K562 (cell line): ENCODE measurements around the gene FCAR. TPM values are rescaled to one million over a fixed set of nuclear protein-coding genes. Genes with fewer than 3 reads are reported as not detected.

Source experiments
- CBX8 ChIP-seq: fragments of 200-600 bp; sonication (generic); IDR thresholded peaks from 2 replicates; pipeline ENCODE4 v1.6.1; 2012; ENCODE audit warnings: borderline replicate concordance, mixed run types, low read depth, mild to moderate bottlenecking, moderate library complexity, mixed read lengths, low read length, control low read depth, inconsistent platforms; ENCODE audit not compliant: poor library complexity, severe bottlenecking; ENCODE audit errors: extremely low read depth
- PML ChIP-seq: IDR thresholded peaks from 2 replicates; pipeline ENCODE4 v1.6.1; 2012; ENCODE audit warnings: low read length, inconsistent platforms
- ZNF584 ChIP-seq: fragments of 200-800 bp; sonication (Bioruptor generic); IDR thresholded peaks from 2 replicates; pipeline ENCODE4 v1.6.1; 2016; ENCODE audit warnings: low read depth, mild to moderate bottlenecking, missing genetic modification characterization, missing compliant biosample characterization
- polyA plus RNA-seq, 8 experiments: library from polyadenylated mRNA; depleted of rRNA in 4 of 8; stranded (reverse) in 5 of 8; unstranded in 3 of 8; fragments of >200 nt; fragmentation: Nextera tagmentation in 2 of 8; fragmentation: Illumina TruSeq in 1 of 8; extraction: Ambion mirVana in 2 of 8; extraction: Trizol in 1 of 8; gene quantifications; 2 replicates each; pipeline versions ENCODE4 v1.2.1 to v1.2.3, GENCODE V29; 2011 to 2014; ENCODE audit warnings: inconsistent platforms in 1 of 8, missing spikeins in 1 of 8
- total RNA-seq, 7 experiments: library from RNA; depleted of rRNA in 6 of 7; stranded (reverse); fragments of >200 nt in 6 of 7; fragmentation: Illumina TruSeq in 2 of 7; extraction: Trizol in 2 of 7; gene quantifications; 2 replicates each; pipeline versions ENCODE4 v1.2.1 to v1.2.3, GENCODE V29; 2011 to 2021; ENCODE audit warnings: low replicate concordance in 1 of 7
- TF ChIP-seq, protein P1 (sequence below): fragments of 450-650 bp; IDR thresholded peaks from 2 replicates; pipeline ENCODE4 v1.6.1; 2018; ENCODE audit warnings: mild to moderate bottlenecking, low read depth; ENCODE audit not compliant: partially characterized antibody
- TF ChIP-seq, protein P2 (sequence below): IDR thresholded peaks from 2 replicates; pipeline ENCODE4 v1.6.1; 2011; ENCODE audit not compliant: insufficient read length; ENCODE audit errors: extremely low read depth
- TF ChIP-seq, protein P3 (sequence below): sonication (generic); formaldehyde crosslinking; IDR thresholded peaks from 2 replicates; pipeline ENCODE4 v1.8.0; 2022; ENCODE audit warnings: mild to moderate bottlenecking, missing genetic modification reagents

FCAR gene
- total and polyA plus RNA-seq, 9 of the 15 experiments (the other 6 are each of a cell fraction or from before 2014, with no cell fraction given) = not detected

DNA sequence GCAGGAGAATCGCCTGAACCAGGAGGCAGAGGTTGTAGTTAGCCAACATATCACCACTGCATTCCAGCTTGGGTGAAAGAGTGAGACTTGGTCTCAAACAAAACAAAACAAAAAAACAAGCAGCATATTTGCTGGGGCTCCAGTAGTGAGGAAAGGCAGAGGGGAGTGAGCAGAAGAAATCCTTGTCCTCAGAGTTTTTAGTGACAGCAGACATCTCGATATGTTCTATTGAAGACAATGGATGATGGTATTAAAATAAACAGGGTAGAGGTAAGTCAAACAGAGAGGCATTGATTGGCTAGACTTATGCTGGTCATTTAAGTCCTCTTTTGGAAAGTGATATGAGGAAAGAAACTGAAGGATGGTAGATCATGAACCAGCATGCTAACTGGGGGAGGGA lies 54.3 kb downstream of the FCAR start (continued):
- TF ChIP-seq, protein P1, sequence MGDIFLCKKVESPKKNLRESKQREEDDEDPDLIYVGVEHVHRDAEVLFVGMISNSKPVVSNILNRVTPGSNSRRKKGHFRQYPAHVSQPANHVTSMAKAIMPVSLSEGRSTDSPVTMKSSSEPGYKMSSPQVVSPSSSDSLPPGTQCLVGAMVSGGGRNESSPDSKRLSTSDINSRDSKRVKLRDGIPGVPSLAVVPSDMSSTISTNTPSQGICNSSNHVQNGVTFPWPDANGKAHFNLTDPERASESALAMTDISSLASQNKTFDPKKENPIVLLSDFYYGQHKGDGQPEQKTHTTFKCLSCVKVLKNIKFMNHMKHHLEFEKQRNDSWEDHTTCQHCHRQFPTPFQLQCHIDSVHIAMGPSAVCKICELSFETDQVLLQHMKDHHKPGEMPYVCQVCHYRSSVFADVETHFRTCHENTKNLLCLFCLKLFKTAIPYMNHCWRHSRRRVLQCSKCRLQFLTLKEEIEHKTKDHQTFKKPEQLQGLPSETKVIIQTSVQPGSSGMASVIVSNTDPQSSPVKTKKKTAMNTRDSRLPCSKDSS = peak; percentile 64
- no peak for TF ChIP-seq PML
- no peak for TF ChIP-seq CBX8
- no peak for TF ChIP-seq ZNF584 (CRISPR knock-in tag)
- TF ChIP-seq, protein P2, sequence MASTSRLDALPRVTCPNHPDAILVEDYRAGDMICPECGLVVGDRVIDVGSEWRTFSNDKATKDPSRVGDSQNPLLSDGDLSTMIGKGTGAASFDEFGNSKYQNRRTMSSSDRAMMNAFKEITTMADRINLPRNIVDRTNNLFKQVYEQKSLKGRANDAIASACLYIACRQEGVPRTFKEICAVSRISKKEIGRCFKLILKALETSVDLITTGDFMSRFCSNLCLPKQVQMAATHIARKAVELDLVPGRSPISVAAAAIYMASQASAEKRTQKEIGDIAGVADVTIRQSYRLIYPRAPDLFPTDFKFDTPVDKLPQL = no peak
- TF ChIP-seq, protein P3, sequence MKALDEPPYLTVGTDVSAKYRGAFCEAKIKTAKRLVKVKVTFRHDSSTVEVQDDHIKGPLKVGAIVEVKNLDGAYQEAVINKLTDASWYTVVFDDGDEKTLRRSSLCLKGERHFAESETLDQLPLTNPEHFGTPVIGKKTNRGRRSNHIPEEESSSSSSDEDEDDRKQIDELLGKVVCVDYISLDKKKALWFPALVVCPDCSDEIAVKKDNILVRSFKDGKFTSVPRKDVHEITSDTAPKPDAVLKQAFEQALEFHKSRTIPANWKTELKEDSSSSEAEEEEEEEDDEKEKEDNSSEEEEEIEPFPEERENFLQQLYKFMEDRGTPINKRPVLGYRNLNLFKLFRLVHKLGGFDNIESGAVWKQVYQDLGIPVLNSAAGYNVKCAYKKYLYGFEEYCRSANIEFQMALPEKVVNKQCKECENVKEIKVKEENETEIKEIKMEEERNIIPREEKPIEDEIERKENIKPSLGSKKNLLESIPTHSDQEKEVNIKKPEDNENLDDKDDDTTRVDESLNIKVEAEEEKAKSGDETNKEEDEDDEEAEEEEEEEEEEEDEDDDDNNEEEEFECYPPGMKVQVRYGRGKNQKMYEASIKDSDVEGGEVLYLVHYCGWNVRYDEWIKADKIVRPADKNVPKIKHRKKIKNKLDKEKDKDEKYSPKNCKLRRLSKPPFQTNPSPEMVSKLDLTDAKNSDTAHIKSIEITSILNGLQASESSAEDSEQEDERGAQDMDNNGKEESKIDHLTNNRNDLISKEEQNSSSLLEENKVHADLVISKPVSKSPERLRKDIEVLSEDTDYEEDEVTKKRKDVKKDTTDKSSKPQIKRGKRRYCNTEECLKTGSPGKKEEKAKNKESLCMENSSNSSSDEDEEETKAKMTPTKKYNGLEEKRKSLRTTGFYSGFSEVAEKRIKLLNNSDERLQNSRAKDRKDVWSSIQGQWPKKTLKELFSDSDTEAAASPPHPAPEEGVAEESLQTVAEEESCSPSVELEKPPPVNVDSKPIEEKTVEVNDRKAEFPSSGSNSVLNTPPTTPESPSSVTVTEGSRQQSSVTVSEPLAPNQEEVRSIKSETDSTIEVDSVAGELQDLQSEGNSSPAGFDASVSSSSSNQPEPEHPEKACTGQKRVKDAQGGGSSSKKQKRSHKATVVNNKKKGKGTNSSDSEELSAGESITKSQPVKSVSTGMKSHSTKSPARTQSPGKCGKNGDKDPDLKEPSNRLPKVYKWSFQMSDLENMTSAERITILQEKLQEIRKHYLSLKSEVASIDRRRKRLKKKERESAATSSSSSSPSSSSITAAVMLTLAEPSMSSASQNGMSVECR (CRISPR knock-in tag) = no peak
